Measurements from ENCODE around the gene SCN3B. TPM values are rescaled to one million over a fixed set of nuclear protein-coding genes. Genes with fewer than 3 reads are reported as not detected.

The SCN3B gene
- total RNA-seq, 5 donors from 2014 or later (not counting 1 experiment from before 2014, with no cell fraction given), result not detected

DNA sequence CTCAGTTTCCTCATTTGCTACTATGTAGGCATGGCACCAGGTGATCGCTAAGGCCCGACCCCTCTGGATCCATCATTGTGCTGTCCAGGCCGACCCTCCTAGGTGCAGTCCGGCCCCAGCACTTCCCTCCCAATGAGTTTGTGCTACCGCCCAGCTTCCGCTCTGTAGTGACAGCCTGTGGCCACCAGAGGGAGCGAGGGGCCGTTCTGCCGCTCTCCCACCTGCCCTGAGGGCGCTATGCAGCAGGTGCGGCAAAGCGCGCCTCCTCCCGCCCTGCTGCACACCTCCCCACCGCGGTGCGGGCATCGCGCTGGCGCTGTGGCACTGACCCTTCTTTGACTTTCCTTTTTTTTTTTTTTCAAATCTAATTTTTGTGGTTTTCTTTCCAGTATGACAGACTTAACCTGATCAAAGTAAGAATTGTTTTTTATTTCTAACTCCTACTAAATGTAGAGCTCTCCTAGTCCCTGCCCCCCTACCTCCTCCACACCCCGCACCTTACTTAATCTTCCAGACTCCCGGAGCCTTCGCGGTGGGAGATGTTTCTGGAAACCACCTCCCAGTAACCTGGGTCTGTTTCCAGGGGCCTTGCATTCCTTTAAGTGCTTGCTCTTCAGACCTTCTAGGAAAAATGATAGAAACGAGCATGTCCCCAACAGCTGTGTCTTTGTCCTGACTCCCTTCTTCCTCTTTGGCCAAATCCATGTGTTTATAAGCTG is 73.7 kb downstream of the SCN3B start:
- DNase-seq, result peak; percentile 29 to 80 (median 55)
- WGBS (ENCODE audit: insufficient coverage), result 15% methylated on average over 15 of the region's 25 CpGs
- no peak overlapping the region for H3K4me3 ChIP-seq (ENCODE audit: control insufficient read depth in 1 of 2, extremely low read depth in 1 of 2, low read length in 1 of 2)
- ChIA-PET CTCF (interaction anchor here (0.6 to 1.9 kb wide), 19 partner anchors 9 to 1070 kb away, joined by 3 to 10 read pairs (median 4); no protein-coding TSS in a partner anchor), POLR2A (no interaction called here)
- Mint-ChIP-seq H3K9me3 (no peaks in the 10 kb centered on the region), H3K4me3 (no peak overlapping the region), H3K36me3 (no peaks in the 10 kb centered on the region), H3K4me1 (peaks cover 18 to 25% (median 19%) of the 10 kb centered on the region in 3 donors), H3K27me3 (no peaks in the 10 kb centered on the region), H3K27ac (no peak overlapping the region)
- no peak overlapping the region for H3K27ac ChIP-seq (ENCODE audit: low read length)
- peaks cover 0 to 3% of the 10 kb centered on the region in 2 experiments for H3K27me3 ChIP-seq (replicated peaks in 1 of 2; ENCODE audit: control insufficient read depth in 2 of 2, extremely low read depth in 1 of 2, insufficient read depth in 2 of 2, low read length in 1 of 2)
- peaks cover 0 to 2% of the 10 kb centered on the region in 2 donors for H3K36me3 ChIP-seq (ENCODE audit: control insufficient read depth in 2 of 2, extremely low read depth in 1 of 2, insufficient read depth in 1 of 2, low read length in 1 of 2)
- peak; percentile 83 to 92 (median 86) for ATAC-seq (replicated peaks in 1 of 4)
- no peaks in the 10 kb centered on the region for H3K9me3 ChIP-seq
- H3K4me1 ChIP-seq (ENCODE audit: control insufficient read depth in 1 of 2, extremely low read depth in 1 of 2, insufficient read depth in 2 of 2, low read length in 2 of 2), result peaks cover 0 to 17% of the 10 kb centered on the region in 2 experiments

DNA sequence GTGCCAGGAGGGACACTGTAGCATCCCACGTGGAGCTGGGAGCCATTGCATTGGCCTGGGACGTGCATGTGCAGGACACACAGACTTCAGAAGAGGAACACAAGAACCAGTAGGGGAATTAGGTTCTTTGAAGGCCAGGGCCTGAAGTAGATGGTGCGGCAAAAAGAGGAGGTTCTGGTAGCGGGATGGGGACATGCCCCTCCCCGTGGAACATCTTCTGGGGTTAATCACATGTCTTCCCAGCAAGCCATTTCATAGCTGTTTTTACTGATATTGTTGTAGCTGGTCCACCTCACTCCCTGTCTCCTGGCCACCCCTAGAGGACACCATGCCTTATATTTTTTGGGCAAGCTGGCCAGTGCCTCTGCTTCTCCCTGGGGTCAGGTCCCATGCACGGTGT is 74.3 kb downstream of the SCN3B start:
- ATAC-seq (replicated peaks in 1 of 4), result peak in 1 of 4 experiments; percentile 20
- Mint-ChIP-seq H3K36me3 (no peaks in the 10 kb centered on the region), H3K4me1 (peaks cover 18 to 25% (median 19%) of the 10 kb centered on the region in 3 donors), H3K27me3 (no peaks in the 10 kb centered on the region), H3K27ac (no peak overlapping the region), H3K9me3 (no peaks in the 10 kb centered on the region), H3K4me3 (no peak overlapping the region)
- H3K27me3 ChIP-seq (replicated peaks in 1 of 2; ENCODE audit: control insufficient read depth in 2 of 2, extremely low read depth in 1 of 2, insufficient read depth in 2 of 2, low read length in 1 of 2), result peaks cover 0 to 3% of the 10 kb centered on the region in 2 experiments
- no peak overlapping the region for H3K27ac ChIP-seq (ENCODE audit: low read length)
- peaks cover 0 to 2% of the 10 kb centered on the region in 2 donors for H3K36me3 ChIP-seq (ENCODE audit: control insufficient read depth in 2 of 2, extremely low read depth in 1 of 2, insufficient read depth in 1 of 2, low read length in 1 of 2)
- H3K4me1 ChIP-seq (ENCODE audit: control insufficient read depth in 1 of 2, extremely low read depth in 1 of 2, insufficient read depth in 2 of 2, low read length in 2 of 2), result peaks cover 0 to 17% of the 10 kb centered on the region in 2 experiments
- DNase-seq, result no peak
- POLR2A ChIA-PET, result no interaction called here
- CTCF ChIA-PET, result interaction anchor here (0.5 to 1.9 kb wide), 9 partner anchors 8 to 474 kb away, joined by 3 to 10 read pairs (median 4); no protein-coding TSS in a partner anchor
- no peak overlapping the region for H3K4me3 ChIP-seq (ENCODE audit: control insufficient read depth in 1 of 2, extremely low read depth in 1 of 2, low read length in 1 of 2)
- WGBS (ENCODE audit: insufficient coverage), result 93% methylated on average over 5 of the region's 6 CpGs
- no peaks in the 10 kb centered on the region for H3K9me3 ChIP-seq

DNA sequence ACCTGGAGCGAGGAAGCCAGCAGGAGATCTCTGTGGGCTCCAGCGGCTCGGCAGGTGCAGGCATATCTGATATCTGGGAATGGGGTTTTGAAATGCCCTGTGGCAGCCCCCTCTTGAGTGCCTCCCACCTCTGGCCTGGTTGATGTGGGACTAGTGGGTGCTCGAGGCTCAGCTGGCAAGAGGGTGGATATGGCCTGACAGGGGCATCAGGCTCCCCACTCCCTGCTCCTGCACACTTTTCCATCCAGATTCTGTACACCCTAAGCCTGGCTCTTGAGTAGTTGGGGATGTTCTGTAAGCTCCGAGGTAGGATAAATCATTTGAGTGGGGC is 75.0 kb downstream of the SCN3B start:
- no peak overlapping the region for H3K4me3 ChIP-seq (ENCODE audit: control insufficient read depth in 1 of 2, extremely low read depth in 1 of 2, low read length in 1 of 2)
- Mint-ChIP-seq H3K4me1 (peaks cover 18 to 25% (median 19%) of the 10 kb centered on the region in 3 donors), H3K4me3 (no peak overlapping the region), H3K27ac (no peak overlapping the region), H3K27me3 (no peaks in the 10 kb centered on the region), H3K9me3 (no peaks in the 10 kb centered on the region), H3K36me3 (no peaks in the 10 kb centered on the region)
- 100% methylated on average over 3 of the region's 5 CpGs for WGBS (ENCODE audit: insufficient coverage)
- H3K27me3 ChIP-seq (replicated peaks in 1 of 2; ENCODE audit: control insufficient read depth in 2 of 2, extremely low read depth in 1 of 2, insufficient read depth in 2 of 2, low read length in 1 of 2), result peaks cover 0 to 3% of the 10 kb centered on the region in 2 experiments
- ATAC-seq (replicated peaks in 1 of 4) (no peak), DNase-seq (no peak)
- ChIA-PET POLR2A (no interaction called here), CTCF (interaction anchor here (0.5 to 1.9 kb wide), 4 partner anchors 127 to 474 kb away, joined by 3 to 10 read pairs (median 5); no protein-coding TSS in a partner anchor)
- no peak overlapping the region for H3K27ac ChIP-seq (ENCODE audit: low read length)
- H3K9me3 ChIP-seq, result no peaks in the 10 kb centered on the region
- H3K4me1 ChIP-seq (ENCODE audit: control insufficient read depth in 1 of 2, extremely low read depth in 1 of 2, insufficient read depth in 2 of 2, low read length in 2 of 2), result peaks cover 0 to 17% of the 10 kb centered on the region in 2 experiments
- H3K36me3 ChIP-seq (ENCODE audit: control insufficient read depth in 2 of 2, extremely low read depth in 1 of 2, insufficient read depth in 1 of 2, low read length in 1 of 2), result peaks cover 0 to 2% of the 10 kb centered on the region in 2 donors

Other genes starting within 250 kb of the SCN3B start
- 10 to 100 TPM in 3 of 5 donors, 1 to 10 TPM in 2; 8.6 to 15.6 (median 10.5) TPM for gene GRAMD1B, start 224.4 kb downstream of the SCN3B start, total RNA-seq
- 10 to 100 TPM in 4 of 5 donors, 1 to 10 TPM in 1; 9.5 to 22.6 (median 21.7) TPM for gene ZNF202, start 87.0 kb upstream of the SCN3B start, total RNA-seq
- gene OR6X1, start 99.9 kb upstream of the SCN3B start, total RNA-seq, result not detected
- not detected for gene OR6M1, start 151.7 kb upstream of the SCN3B start, total RNA-seq
- gene TMEM225, start 231.0 kb upstream of the SCN3B start, total RNA-seq, result not detected
- gene OR8D4, start 247.5 kb upstream of the SCN3B start, total RNA-seq, result not detected

All from T-cell (primary cell).